Dermis blood vessel endothelial cell (primary cell): Measurements from ENCODE around the gene SAT1. TPM values are rescaled to one million over a fixed set of nuclear protein-coding genes. Genes with fewer than 3 reads are reported as not detected.
"Not testable (repeated sequence)": the region's sequence is repeated elsewhere in the genome, so short reads cannot be mapped to it uniquely, and the experiment has no call there.

Experiments used
- DNase-seq: peaks from one replicate; pipeline ENCODE4 v3.0.0; 2010
- total RNA-seq: library from RNA; depleted of rRNA; stranded (reverse); fragments of >200 nt; gene quantifications from 2 replicates; pipeline ENCODE4 v1.2.3, GENCODE V29; 2014

The SAT1 gene
- 305 and 422 TPM in 2 replicates for total RNA-seq

DNA sequence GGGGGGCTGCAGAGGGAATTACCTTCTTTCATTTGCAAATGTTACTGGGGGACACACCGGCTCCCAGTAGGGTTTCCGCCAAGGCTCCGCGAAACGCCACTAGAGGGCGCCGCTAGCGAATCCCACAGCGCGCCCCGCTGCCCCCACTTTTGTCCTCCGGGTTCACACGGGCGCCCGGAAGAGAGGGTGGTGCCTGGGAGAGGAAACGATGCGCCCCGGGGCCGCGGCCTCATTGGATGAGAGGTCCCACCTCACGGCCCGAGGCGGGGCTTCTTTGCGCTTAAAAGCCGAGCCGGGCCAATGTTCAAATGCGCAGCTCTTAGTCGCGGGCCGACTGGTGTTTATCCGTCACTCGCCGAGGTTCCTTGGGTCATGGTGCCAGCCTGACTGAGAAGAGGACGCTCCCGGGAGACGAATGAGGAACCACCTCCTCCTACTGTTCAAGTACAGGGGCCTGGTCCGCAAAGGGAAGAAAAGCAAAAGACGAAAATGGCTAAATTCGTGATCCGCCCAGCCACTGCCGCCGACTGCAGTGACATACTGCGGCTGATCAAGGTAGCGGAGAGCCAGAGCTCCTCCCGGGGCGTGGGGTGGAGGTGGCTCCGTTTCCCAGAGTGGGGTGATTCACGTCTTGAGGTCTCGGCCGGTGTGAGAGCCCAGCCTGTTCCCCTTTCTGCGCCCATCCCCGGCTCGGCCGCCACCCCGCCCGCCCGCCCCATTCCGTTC, at the start of gene SAT1:
Gene SAT1, plus strand, starts transcription at position 311 of the 726 bp plus-strand sequence. Its CDS starts 179 bp downstream, at position 490.
- DNase-seq, result peak; percentile 94

DNA sequence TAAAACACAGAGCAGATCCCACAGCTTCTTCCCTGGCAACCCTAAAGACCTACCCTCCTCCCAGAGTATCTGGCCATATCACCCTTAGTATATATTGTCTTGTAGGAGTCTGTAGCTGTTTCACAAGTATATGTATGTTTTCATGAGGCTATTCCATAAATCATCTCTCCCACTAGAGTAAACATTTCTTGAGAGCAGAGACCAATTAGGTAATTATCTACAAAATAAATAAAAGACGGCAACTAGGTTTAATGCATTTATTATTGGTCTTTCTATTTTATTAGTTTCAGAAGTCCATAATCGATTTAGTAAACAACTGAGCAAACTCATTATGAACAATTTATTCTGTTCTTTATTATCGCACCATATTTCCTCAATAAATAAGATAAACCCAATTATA, 46.9 kb upstream of the SAT1 start:
- DNase-seq, result no peak

DNA sequence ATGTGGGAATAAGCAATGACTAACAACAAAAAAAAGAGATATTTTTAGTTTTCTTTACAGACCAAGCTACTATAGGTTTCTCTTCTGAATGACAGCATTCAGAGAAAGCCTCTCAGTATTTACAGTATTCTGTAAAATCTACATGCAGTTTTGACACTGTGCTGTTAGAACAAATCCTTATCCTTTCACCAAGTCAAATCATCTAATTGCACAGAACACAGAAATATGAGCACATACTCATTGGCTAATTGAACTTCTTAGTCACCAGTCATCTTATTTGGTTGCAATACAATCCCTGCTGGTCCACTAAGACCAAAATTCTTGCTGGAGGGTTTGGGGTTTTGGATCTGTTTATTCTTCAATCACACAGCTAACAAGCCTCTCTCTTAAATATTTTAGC, 45.6 kb upstream of the SAT1 start:
- no peak for DNase-seq

GRCh38 chrX:23742174-23742696, 40.7 kb upstream of the SAT1 start:
- peak; percentile 65 for DNase-seq

DNA sequence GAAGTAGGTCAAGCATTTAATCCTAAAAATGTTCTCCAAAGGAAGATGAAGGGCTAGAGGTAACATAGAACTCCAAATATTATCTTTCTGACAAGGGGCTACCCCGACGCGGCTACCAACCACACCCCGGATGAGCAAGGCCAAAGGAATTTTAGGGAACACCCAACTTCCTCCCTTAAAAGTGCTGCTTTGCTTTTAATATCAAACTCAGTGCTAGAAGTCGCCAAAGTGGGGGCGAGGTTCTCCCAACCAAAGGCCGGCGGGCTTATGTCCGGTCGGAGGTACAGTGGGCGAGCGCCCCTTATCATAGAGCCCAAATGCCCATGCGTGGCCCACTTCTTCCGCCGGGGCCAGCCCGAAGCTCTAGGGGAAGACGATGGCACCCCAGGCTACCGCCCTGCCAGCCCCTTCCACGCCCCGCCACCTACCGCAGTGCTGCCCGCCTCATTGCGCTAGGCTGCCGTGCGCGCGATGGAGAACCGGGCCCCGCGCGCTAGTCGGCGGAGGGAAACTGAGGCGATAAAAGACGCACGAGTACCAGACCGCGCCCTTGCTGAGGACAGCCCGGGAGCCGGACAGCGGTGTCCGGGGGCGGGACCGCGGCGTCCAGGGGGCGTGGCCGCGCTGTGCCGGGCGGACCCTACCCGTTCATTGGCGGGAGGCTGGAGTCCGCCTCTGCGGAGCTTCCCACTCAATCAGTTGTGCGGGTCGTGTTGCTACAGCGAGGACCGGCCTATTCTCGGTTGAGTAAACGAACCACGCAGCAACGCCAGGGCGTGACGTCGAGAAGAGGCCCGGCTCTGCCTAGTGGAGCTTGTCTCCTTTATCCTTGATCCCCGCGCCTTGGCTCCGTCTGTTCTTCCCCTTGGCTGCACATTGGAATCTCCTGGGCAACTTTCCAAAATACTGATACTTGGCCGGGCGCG, 40.0 kb upstream of the SAT1 start, which contains the start of gene ACOT9:
Gene ACOT9, minus strand, starts transcription at position 580 of the 926 bp plus-strand sequence. Its CDS starts 132 bp downstream, at position 448.
- DNase-seq, result peak; percentile 96

DNA sequence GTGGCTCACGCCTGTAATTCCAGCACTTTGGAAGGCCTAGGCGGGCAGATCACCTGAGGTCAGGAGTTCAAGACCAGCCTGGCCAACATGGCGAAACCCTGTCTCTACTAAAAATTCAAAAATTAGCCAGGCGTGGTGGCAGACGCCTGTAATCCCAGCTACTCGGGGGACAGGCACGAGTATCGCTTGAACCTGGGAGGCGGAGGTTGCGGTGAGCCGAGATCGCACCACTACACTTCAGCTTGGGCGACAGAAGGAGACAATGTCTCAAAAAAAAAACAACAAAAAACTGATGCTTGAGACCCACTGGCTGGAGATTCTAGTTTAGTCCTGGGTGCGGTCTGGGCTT, 39.4 kb upstream of the SAT1 start:
- DNase-seq, result not testable (repeated sequence)

GRCh38 chrX:23745786-23746185, 37.2 kb upstream of the SAT1 start:
- peak; percentile 70 for DNase-seq

GRCh38 chrX:23749129-23749528, 33.8 kb upstream of the SAT1 start:
- no peak for DNase-seq

- no peak for DNase-seq
These were observed 33.4 kb upstream of the SAT1 start for GRCh38 chrX:23749576-23749975.

DNA sequence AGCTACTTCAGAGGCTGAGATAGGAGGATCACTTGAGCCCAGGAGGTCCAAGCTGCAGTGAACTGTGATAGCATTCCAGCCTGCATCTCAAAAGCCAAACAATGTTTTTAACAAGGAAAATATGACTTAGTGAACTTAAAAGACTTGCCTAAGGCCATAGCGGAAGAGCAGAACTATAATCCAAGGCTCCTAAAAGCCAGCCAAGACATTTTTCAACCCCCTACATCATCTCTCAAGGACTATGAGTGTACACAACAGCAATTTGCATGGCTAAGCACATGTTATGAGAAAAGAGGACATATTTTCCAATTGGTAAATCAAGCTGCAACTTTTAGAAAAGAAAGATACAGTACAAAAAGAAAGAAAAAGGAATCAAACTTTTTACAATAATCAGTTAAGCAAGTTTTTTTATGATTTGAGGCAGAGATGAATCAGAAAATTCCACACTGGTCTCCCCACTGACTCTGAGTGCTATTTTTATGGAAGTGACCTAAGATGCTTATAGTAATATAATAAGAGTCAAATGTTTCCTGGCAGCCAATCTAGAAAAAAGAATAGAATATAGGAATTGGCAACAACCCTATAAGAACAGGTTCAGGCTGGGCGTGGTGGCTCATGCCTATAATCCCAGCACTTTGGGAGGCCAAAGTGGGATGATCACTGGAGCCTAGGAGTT, 30.1 kb upstream of the SAT1 start:
- DNase-seq, result peak; percentile 58

GRCh38 chrX:23754664-23755063, 28.3 kb upstream of the SAT1 start:
- DNase-seq, result no peak

DNA sequence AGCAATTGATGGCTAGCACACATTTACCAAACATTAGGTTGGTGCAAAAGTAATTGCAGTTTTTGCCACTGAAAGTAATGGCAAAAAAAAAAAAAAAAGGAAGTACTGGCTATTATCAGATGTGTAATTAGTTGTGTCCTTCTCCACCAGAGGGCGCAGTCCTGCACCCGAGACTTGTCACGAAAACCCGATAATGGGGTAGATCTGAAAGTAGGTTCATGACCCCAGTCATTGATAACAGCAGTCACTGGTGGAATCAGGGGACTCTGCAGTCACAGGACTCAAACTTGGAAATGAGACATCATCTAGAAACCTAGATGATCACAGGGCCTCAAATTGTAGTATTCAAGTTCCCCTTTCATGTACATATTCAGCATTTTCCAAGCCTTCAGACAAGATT, 26.8 kb upstream of the SAT1 start:
- DNase-seq, result peak; percentile 75

- no peak for DNase-seq
These were observed 23.2 kb upstream of the SAT1 start for GRCh38 chrX:23759821-23760220.

GRCh38 chrX:23764188-23764984, 18.6 kb upstream of the SAT1 start:
- DNase-seq, result no peak

DNA sequence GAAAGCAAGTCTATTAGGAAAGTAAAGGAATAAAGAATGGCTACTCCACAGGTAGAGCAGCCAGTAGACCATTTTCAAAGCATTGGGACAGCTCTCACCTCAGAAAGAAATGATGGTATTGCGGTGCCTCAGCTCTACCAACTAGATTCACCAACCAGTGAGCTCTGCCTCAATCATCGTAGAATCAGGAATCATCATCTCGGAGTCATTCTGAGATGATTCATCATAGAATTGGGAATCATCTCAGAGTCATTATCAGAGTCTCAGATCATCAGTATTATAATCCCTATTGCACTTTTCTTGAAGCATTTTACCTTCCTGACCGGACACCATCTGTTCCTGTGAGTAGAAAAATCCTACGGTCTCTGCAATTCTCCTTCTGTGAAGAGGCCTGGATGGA, 17.5 kb upstream of the SAT1 start:
- DNase-seq, result no peak

GRCh38 chrX:23765868-23766267, 17.1 kb upstream of the SAT1 start:
- DNase-seq, result no peak

DNA sequence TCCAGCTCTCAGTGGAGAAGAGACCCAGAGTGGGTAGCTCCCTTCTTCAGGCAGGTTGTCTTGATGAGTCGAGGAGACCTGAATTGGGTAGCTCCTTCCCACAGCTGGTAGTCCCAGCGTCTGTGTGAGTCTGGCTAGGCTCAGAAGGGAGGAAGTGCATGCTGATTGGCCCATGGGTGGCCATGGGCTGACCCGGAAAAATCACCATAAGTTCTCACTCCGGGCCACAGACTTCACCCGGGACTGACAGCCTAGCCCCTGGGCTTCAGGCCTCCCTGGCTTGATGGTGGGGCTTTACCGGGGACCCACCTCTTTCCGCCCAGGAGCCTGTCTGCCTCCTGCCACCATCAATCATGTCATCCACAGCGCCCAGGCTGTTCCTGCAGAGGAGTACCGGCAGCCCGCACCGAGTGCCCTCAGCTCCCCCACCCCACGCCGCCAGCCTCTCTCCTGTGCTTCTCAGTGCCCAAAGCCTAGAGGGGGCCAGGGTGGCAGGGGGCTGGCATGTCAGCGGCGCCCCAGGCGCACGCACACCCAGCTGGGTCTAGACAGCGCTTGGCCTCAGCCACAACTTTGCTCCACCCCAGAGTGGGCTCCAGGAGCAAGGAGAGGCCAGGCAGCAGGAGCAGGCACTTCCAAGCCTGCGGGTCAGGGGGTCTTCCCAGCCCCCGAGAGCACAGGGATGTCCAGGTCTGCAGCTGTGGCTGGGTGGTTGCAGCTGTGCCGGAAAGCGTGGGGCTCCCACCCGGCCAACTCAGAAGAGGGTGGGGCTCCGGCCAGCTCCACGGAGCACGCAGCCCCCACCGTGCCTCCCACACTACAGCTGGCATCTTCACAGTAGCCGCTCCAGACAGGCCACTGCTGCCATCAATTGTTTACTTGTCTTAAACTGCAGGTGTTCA, 16.1 kb upstream of the SAT1 start:
- no peak for DNase-seq

- DNase-seq, result no peak
These were observed 12.8 kb upstream of the SAT1 start for GRCh38 chrX:23770142-23770541.

DNA sequence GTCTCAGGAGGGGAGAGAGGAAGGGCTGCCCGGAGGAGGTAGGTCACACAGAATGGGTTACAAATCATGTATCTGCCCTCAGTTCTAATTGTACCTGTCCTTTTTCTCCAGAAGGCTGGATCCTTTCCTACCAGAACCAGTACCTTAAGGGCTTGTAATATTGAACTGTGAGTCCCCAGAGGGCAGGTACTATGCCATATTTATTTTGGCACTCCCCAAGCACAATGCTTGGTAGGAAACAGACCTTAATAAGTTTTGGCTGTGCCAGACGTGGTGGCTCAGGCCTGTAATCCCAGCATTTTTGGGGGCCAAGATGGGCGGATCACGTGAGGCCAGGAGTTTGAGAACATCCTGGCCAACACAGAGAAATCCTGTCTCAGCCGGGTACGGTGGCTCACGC, 11.9 kb upstream of the SAT1 start:
- not testable (repeated sequence) for DNase-seq

DNA sequence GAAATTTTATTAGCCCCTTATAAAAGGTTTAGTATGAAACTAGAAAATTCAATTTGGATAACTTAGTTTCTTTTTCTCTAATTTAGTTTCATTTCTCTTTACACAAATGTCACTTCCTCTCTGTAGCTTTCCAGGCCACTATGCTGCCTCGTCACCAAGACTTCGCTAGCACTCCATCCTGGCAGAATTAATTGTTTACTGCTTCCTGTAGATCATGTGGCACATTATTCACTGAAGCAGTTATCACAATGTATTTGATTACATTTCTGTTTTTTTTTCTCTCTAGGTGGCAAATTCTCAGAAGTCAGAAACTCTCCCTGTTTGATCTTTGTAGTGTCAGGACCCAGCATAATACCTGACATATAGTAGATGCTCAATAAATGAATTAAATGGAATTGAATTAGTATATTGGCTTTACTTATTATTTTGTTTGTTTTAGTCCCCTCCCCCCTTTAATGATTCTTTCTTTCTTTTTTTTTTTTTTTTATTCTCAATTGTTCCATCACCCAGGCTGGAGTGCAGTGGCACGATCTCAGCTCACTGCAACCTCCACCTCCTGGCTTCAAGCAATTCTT, 9.3 kb upstream of the SAT1 start:
- peak; percentile 81 for DNase-seq

GRCh38 chrX:23776363-23776762, 6.6 kb upstream of the SAT1 start:
- DNase-seq, result no peak
